MM.1S (cell line): ENCODE data around the gene SEMA4A.

Experiments used
- DNase-seq: peaks from one replicate; pipeline ENCODE4 v3.0.0-alpha.2; 2015
- H2AFZ ChIP-seq: fragments of 300-600 bp; sonication (generic); 2 replicates; pipeline ENCODE4 v1.6.0; 2016; ENCODE audit warnings: antibody characterized with exemption, low read length
- H3F3A ChIP-seq: fragments of 300-600 bp; sonication (generic); 2 replicates; pipeline ENCODE4 v1.6.1; 2016; ENCODE audit warnings: mild to moderate bottlenecking, antibody characterized with exemption, low read length, moderate library complexity, mixed read lengths; ENCODE audit not compliant: insufficient read depth
- H3K27ac ChIP-seq: fragments of 300-600 bp; sonication (generic); 2 replicates; pipeline ENCODE4 v1.5.1; 2016; ENCODE audit warnings: mild to moderate bottlenecking, low read length
- H3K27me3 ChIP-seq: fragments of 300-600 bp; sonication (generic); replicated peaks from 2 replicates; pipeline ENCODE4 v1.6.0; 2016; ENCODE audit warnings: low read length; ENCODE audit not compliant: insufficient read depth
- H3K36me3 ChIP-seq: fragments of 300-600 bp; sonication (generic); replicated peaks from 2 replicates; pipeline ENCODE4 v1.6.1; 2016; ENCODE audit warnings: mild to moderate bottlenecking, low read length, mixed read lengths; ENCODE audit not compliant: insufficient read depth
- H3K4me1 ChIP-seq: fragments of 300-600 bp; sonication (generic); 2 replicates; pipeline ENCODE4 v1.6.1; 2016; ENCODE audit warnings: low read length, mixed read lengths
- H3K4me2 ChIP-seq: fragments of 300-600 bp; sonication (generic); 2 replicates; pipeline ENCODE4 v1.6.0; 2016; ENCODE audit warnings: low read depth, low read length
- H3K4me3 ChIP-seq: fragments of 300-600 bp; sonication (generic); 2 replicates; pipeline ENCODE4 v1.5.1; 2016; ENCODE audit warnings: low read length, mixed read lengths
- H3K79me2 ChIP-seq: fragments of 300-600 bp; sonication (generic); 2 replicates; pipeline ENCODE4 v1.6.1; 2016; ENCODE audit warnings: mixed run types, low read length, mixed read lengths
- H3K9ac ChIP-seq: fragments of 300-600 bp; sonication (generic); 2 replicates; pipeline ENCODE4 v1.6.1; 2016; ENCODE audit warnings: low read length, mixed read lengths
- H3K9me2 ChIP-seq: fragments of 300-600 bp; sonication (generic); replicated peaks from 2 replicates; pipeline ENCODE4 v1.6.1; 2016; ENCODE audit warnings: mild to moderate bottlenecking, low read length, mixed read lengths; ENCODE audit not compliant: insufficient read depth
- H3K9me3 ChIP-seq: fragments of 300-600 bp; sonication (generic); replicated peaks from 2 replicates; pipeline ENCODE4 v1.6.1; 2016; ENCODE audit warnings: mild to moderate bottlenecking, low read length, mixed read lengths; ENCODE audit not compliant: insufficient read depth
- H4K20me1 ChIP-seq: fragments of 300-600 bp; sonication (generic); 2 replicates; pipeline ENCODE4 v1.6.1; 2016; ENCODE audit warnings: mild to moderate bottlenecking, low read length, moderate library complexity, mixed read lengths; ENCODE audit not compliant: insufficient read depth
- EZH2 ChIP-seq: fragments of 300-600 bp; sonication (generic); optimal IDR thresholded peaks from 2 replicates; pipeline ENCODE3; 2017; ENCODE audit warnings: low read depth, mild to moderate bottlenecking, antibody characterized with exemption, low read length, mixed read lengths
- EZH2phosphoT487 ChIP-seq: fragments of 300-600 bp; sonication (generic); IDR thresholded peaks from 2 replicates; pipeline ENCODE4 v1.6.1; 2018; ENCODE audit warnings: antibody characterized with exemption, low read length
- TF ChIP-seq, protein P1 (sequence below): fragments of 300-600 bp; sonication (generic); IDR thresholded peaks from 2 replicates; pipeline ENCODE4 v1.5.1; 2016; ENCODE audit warnings: antibody characterized with exemption, low read length, mixed read lengths

The SEMA4A gene

GRCh38 chr1:156106624-156107488, 46.5 kb upstream of the SEMA4A start:
- peaks cover 17% of the 10 kb centered on the region; the same call in 1 of the 2 replicates for H3F3A ChIP-seq
- H3K27ac ChIP-seq, result peak overlapping the region; percentile 82
- H3K4me3 ChIP-seq, result peak overlapping the region; percentile 30; the same call in 1 of the 2 replicates
- no peaks in the 10 kb centered on the region for H4K20me1 ChIP-seq
- no peaks in the 10 kb centered on the region for H3K79me2 ChIP-seq
- no peaks in the 10 kb centered on the region for H3K27me3 ChIP-seq
- H3K9me3 ChIP-seq, result no peaks in the 10 kb centered on the region
- TF ChIP-seq, protein P1, sequence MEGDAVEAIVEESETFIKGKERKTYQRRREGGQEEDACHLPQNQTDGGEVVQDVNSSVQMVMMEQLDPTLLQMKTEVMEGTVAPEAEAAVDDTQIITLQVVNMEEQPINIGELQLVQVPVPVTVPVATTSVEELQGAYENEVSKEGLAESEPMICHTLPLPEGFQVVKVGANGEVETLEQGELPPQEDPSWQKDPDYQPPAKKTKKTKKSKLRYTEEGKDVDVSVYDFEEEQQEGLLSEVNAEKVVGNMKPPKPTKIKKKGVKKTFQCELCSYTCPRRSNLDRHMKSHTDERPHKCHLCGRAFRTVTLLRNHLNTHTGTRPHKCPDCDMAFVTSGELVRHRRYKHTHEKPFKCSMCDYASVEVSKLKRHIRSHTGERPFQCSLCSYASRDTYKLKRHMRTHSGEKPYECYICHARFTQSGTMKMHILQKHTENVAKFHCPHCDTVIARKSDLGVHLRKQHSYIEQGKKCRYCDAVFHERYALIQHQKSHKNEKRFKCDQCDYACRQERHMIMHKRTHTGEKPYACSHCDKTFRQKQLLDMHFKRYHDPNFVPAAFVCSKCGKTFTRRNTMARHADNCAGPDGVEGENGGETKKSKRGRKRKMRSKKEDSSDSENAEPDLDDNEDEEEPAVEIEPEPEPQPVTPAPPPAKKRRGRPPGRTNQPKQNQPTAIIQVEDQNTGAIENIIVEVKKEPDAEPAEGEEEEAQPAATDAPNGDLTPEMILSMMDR, result no peak
- TF ChIP-seq EZH2phosphoT487, result no peak
- TF ChIP-seq EZH2, result no peak
- H2AFZ ChIP-seq, result peak overlapping the region; percentile 79
- no peaks in the 10 kb centered on the region for H3K36me3 ChIP-seq
- H3K9ac ChIP-seq, result peak overlapping the region; percentile 90
- H3K4me1 ChIP-seq, result peaks cover 17% of the 10 kb centered on the region
- no peaks in the 10 kb centered on the region for H3K9me2 ChIP-seq
- no peak for DNase-seq
- peak overlapping the region; percentile 67 for H3K4me2 ChIP-seq

DNA sequence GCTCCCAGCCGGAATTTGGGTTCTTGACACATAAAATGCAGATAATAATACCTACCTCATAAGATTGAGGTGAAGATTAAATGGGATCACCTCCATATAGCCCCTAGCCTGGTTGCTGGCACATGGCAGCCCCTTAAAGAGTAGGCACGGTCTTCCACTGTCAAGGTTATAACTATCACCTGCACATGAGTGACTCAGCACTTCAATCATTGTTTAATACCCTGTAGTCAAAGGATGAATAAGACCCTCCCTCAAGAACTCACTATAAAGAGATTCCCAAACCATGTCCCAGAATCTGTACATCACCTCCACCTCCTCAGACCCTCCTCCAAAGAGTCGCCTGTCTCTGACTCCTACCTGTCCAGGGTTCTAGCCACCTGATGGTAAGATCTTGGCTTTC, 45.3 kb upstream of the SEMA4A start:
- H3K27ac ChIP-seq, result no peak overlapping the region
- no peak for TF ChIP-seq EZH2phosphoT487
- TF ChIP-seq, protein P1, result no peak

DNA sequence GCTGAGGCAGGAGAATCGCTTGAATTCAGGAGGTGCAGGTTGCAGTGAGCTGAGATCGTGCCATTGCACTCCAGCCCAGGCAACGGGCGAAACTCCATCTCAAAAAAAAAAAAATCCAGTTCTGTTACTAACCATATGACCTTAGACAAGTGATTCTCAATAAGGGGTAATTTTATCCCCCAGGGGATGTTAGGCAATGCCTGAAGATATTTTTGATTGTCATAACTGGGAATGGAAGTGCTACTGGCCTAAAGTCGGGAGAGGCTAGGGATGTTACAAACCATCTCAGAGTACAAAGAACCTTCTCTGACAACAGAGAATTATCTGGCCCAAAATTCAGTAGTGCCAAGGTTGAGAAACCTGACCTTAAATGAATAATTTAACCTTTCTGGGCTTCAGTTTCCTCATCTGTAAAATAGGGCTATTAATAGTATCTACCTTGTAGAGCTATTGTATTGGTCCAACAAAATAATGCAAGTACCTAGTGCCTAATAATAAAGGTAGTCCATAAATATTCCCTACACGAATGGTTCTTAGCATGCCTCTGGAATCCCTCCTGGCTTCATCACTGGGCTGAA, 44.6 kb upstream of the SEMA4A start:
- Histone ChIP-seq H2AFZ (no peak overlapping the region), H3K4me2 (no peak overlapping the region), H3K9ac (no peak overlapping the region), H3K4me1 (peaks cover 17% of the 10 kb centered on the region), H3K4me3 (no peak overlapping the region), H3K36me3 (no peaks in the 10 kb centered on the region), H3K79me2 (no peaks in the 10 kb centered on the region), H4K20me1 (no peaks in the 10 kb centered on the region), H3K27ac (no peak overlapping the region), H3F3A (peaks cover 17% of the 10 kb centered on the region; the same call in 1 of the 2 replicates), H3K27me3 (no peaks in the 10 kb centered on the region; the same call in 1 of the 2 replicates), H3K9me2 (no peaks in the 10 kb centered on the region), H3K9me3 (no peaks in the 10 kb centered on the region)
- no peak for TF ChIP-seq EZH2phosphoT487
- TF ChIP-seq EZH2, result no peak
- TF ChIP-seq, protein P1, result no peak
- DNase-seq, result no peak

More for the DNA sequence above, 45.3 kb upstream of the SEMA4A start:
- H3K4me2 ChIP-seq, result no peak overlapping the region
- no peak overlapping the region for H2AFZ ChIP-seq
- no peak overlapping the region for H3K4me3 ChIP-seq
- H3K9me3 ChIP-seq, result no peaks in the 10 kb centered on the region
- H3K79me2 ChIP-seq, result no peaks in the 10 kb centered on the region
- no peaks in the 10 kb centered on the region for H3K27me3 ChIP-seq
- H3K4me1 ChIP-seq, result peaks cover 17% of the 10 kb centered on the region
- H3K9me2 ChIP-seq, result no peaks in the 10 kb centered on the region
- peaks cover 17% of the 10 kb centered on the region; the same call in 1 of the 2 replicates for H3F3A ChIP-seq
- no peak overlapping the region for H3K9ac ChIP-seq
- no peak for DNase-seq
- H3K36me3 ChIP-seq, result no peaks in the 10 kb centered on the region
- no peaks in the 10 kb centered on the region for H4K20me1 ChIP-seq
